DOHH2 (cell line): ENCODE data around the gene RAB5IF.

ENCODE experiments used
- CTCF ChIP-seq: fragments of 200-600 bp; sonication (generic); IDR thresholded peaks from one replicate; pipeline ENCODE4 v1.5.1; 2014; ENCODE audit warnings: antibody characterized with exemption, mild to moderate bottlenecking, low read depth, low read length; ENCODE audit not compliant: poor library complexity, severe bottlenecking
- EZH2phosphoT487 ChIP-seq: fragments of 200-600 bp; sonication (generic); IDR thresholded peaks from 2 replicates; pipeline ENCODE4 v1.6.1; 2017; ENCODE audit warnings: borderline replicate concordance, mild to moderate bottlenecking, antibody characterized with exemption, low read length, moderate library complexity, mixed read lengths

GRCh38 chr20:36624068-36624943 is 18.7 kb downstream of the RAB5IF start:
- no peak for TF ChIP-seq CTCF
- TF ChIP-seq EZH2phosphoT487: no peak
